HG02973 (cell line): ENCODE measurements around the gene MSI2.
A peak's percentile ranks its signal among the peaks of the same experiment; 100 is the strongest.

Experiments used
- ATAC-seq: cut with Tn5 transposase; IDR thresholded peaks from one replicate; pipeline ENCODE4 v1.9.1; 2021; ENCODE audit warnings: moderate library complexity; ENCODE audit not compliant: unreplicated experiment

MSI2 gene

DNA sequence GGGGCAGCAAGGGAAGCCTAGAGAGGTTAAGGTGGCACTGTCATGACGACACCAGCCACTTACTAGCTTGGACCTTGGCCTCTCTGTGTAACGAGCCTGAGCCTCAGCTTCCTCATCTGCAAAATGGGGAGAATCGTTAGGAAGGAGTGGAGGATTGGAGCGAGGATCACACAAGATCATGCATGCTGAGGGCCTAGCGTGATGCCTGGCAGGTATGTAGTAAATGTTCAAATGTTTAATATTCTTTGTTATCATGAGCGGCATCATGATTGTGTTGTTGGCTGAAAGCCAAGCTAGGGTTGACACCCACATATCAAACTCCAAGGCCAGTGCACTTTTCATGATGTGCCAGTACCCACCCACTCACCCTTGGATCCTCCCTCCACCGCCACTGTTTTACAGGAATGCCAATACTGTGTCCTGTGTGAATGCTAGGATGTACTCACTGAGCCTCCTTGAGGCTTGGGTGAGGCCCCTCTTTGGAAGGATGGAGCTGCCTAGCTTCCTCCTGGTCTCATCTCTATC is 192.5 kb downstream of the MSI2 start:
- no peak for ATAC-seq

DNA sequence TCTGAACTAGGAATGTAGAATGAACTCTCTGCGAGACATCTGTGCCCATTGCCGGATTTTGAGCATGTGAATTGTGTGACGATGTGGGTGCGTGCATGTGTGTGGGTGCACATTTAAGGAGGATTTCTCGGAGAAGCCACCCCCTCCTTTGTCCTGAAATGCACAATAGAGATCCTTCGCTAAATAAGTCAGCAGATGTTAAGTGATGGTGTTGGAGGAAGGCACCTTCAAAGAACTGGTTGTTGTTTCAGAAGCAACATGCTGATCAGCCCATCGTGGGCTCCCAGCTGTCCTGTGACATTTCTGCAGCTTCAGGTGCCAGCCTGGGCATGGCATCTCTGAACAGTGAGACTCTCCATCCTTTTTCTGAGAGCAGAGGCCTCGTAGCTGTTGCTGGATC is 194.9 kb downstream of the MSI2 start:
- ATAC-seq = no peak

DNA sequence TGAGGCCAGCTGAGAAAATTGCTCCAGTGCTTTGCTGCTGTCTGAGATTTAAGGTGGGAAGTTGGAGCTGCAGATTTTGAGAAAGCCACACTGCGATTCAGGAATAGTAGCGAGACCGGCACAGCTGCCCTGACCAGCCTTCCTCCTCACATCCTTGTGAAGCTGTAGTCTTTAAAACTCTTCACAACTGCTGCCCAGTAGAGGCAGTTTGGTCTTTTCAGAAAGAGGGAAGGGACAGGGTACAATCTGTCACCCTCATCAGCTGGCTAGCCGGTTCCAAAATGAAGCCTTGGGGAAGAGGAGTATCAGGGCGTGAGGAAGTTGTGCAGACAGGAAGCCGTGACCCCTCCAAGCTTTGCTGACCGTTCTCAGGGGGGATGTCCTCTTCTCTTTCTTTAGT is 195.3 kb downstream of the MSI2 start:
- ATAC-seq = no peak

DNA sequence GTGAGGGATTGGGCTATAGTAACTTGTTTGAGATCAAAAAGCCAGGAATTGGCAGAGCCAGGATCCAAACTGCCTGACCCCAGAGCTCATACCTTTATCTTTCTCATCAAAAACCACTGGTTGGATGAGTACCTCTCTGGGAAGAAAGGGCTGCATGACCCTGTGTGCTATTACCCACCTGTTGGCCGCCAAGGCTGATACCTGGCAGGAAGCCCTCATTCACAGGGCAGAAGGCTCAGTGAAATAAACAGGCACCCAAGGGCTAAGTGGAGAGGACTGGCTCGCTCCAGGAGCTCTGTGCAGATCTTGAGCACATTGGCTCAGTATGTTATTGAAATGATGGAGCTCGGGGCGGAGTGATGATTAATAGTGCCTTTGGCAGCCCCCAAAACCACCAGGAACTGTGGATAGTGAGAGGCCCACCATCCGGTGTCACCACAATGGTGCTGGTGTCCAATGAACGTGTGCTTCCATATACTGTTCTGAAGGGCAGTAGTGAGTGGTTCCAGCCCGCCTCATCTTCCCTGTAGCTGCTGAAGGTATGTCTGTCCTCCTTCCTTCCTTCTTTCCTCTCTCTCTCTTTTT is 197.6 kb downstream of the MSI2 start:
- no peak for ATAC-seq

DNA sequence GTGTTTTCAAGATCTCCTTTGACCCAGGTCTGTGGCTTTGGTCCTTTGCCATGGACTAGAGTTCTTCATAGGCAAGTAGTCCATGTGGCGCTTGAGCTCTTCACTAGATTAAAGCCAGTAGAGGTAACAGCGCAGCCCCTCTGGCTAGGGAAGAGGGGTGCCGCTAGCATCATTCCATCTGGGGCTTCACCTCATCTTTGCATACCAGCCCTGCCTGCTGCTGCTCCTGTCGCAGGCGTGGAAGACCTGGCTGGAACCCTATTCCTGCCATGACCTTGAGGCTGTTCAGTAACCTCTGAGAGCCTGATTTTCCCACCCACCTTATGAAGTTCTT is 198.4 kb downstream of the MSI2 start:
- ATAC-seq = no peak

DNA sequence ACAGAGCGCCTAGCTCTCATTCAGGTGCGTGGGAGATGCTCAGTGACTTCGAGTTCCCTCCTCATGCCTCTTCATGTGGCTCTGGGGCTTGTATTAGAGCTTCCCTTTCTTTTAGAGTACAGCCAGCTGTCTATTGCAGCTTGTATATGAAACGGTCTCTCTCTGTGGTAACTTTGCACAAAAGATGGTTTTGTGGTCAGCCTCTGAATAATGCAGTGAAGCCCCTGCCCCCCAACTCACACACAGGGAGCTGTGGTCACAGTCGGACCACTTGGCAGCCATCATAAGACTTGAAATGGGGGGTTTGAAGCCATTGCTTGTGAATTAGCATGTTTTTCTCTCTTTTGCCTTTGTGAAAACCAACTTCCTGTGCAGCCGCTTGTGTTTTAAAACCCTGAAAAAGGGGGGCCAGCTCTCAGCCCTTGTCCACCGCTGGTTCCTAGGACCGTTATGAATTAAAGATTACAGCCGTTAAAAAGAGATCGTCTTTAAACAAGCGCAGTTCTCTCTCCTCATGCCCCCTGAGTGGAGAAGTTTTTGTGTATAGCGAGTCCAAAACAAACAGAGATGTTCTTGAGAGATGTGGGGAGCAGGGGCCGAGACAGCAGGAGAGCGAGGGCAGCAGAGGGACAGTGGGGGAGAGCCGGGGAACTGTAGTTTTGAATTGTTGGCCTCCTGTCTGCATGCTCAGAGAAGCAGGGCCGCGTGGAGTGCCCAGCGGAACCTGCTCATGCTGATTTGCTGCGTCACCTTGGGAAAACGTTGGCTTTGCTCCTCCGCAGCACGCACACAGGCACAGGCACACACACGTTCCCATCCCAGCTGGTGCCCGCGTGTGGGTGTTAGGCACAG is 199.0 kb downstream of the MSI2 start:
- ATAC-seq = peak; percentile 76

DNA sequence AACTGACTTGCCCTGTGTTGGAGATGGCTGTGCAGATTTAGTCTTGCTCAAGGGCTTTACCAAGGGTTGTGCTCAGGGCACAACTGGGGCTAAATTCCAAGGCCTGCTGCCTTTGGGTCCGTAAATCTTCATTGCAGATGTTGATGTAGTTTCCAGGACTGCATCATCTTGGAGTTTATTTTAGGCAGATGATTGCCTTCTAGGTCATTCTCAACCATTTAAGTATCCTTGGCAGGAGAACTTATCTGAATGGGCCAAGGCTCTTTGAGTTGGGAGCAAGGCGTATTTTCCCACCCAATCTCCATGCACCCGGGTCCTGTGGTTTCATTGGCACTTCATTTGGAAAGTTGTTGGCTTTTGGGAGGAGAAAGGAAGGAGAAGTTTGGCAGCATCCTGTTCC is 200.3 kb downstream of the MSI2 start:
- ATAC-seq = no peak

DNA sequence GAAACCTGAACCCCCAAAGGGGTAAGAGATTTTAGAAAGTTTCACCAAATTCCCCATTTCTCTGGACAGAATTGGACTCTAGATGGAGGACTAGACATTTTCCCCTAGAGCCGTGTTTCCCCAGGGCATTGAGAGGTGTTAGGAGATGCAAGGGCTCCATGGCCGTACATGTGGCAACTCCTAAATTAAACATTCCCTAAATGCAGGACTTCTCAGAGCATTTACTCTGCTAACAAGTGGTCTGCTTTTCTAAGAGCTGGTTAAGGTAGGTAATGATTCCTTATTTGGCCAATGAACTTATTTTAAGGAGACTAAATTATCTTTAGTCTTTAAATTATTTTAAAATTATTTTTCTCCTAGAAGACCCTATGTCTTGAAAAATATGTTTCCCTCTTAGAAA is 200.9 kb downstream of the MSI2 start:
- no peak for ATAC-seq

DNA sequence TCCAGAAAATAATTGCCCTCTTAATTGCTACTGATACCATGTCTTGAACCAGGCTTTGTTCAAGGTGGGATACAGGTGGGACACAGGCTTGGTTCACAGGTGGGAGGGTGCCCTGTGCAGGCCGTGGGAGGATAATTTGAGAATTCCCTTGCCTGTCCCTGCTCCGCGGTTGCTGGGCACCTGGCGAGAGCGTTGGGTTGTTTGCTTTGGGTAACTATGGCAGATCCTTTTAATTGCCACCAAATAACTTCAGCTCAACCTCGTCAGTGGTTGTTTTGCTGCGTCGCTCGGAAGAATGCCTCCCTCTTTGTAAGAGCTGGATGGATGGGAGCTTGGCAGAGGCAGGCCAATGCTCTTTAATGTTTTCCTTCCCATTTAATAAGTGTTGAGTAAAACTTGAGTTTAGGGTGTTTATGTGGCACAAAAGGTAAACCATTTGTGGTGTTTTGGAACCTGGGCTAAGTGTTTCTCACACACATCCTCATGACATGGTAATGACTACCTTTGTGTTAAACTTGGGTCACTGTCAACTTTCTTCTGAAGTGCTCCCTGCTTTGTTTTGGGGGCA is 202.5 kb downstream of the MSI2 start:
- no peak for ATAC-seq

DNA sequence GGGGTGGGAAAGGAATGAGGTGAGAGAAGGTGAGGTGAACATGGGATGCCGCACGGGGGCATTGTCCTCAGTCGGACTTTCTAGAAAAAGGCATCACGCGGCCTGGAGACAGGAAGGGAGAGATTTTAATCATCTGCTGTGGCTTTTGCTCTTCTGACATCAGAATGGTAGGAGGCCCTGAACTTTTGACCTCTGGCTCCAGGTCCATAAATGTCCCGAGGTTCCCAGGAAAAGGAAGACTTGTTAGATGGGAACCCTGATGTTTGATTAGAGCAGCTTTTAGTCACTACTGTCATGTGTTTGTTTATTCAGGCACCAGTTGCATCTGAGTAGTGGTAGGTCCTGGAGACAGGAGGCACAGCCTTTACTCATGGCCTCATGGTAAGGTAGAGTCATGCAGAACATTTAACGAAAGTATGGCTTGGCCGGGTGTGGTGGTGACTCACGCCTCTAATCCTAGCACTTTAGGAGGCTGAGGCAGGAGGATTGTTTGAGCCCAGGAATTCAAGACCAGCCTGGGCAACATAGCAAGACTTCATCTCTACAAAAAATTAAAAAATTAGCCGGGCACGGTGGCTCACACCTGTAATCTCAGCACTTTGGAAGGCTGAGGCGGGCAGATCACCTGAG is 203.1 kb downstream of the MSI2 start:
- ATAC-seq = no peak

DNA sequence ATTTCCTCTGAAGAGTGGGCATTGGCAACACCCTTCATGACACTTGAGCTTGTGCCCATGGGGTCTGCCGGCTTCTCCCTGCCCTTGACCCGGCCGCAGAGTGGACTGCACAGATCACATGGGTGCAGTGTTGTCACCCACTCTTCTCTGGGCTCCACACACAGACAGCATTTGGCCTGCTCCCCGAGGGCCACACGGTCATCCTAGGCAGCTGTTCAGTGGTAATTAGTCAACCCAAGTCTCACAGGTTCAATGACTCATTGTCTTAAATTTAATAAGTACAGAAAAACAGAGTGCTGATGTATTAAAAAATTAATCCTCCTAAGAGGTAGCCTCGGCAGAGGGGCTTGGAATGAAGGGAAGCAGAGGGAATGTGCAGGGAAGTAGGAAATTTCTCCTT is 204.8 kb downstream of the MSI2 start:
- no peak for ATAC-seq

DNA sequence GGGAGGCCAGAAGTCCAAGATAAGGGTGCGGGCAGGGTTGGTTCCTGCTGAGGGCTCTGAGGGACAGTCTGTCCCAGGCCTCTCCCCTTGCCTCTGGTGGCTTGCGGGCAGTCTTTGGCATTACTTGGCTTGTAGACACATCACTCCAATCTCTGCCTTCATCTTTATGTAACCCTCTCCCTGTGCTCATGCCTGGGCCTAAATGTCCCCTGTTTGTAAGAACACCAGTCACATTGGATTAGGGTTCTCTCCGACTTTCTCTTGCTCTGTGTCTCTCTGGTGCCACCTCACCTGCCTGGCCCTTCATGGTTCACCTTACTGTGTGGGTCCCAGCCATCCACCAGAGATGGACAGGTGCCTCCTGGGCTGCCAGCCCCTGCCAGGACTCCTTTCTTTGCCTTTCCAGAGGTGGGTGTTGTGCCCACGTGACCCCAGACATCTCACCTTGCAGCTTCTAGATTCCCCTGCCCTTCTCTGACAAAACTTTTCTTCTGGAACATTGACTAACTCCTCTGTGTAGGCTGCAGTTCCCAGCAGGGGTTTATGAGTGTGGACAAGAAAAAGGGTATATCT is 205.8 kb downstream of the MSI2 start:
- no peak for ATAC-seq

DNA sequence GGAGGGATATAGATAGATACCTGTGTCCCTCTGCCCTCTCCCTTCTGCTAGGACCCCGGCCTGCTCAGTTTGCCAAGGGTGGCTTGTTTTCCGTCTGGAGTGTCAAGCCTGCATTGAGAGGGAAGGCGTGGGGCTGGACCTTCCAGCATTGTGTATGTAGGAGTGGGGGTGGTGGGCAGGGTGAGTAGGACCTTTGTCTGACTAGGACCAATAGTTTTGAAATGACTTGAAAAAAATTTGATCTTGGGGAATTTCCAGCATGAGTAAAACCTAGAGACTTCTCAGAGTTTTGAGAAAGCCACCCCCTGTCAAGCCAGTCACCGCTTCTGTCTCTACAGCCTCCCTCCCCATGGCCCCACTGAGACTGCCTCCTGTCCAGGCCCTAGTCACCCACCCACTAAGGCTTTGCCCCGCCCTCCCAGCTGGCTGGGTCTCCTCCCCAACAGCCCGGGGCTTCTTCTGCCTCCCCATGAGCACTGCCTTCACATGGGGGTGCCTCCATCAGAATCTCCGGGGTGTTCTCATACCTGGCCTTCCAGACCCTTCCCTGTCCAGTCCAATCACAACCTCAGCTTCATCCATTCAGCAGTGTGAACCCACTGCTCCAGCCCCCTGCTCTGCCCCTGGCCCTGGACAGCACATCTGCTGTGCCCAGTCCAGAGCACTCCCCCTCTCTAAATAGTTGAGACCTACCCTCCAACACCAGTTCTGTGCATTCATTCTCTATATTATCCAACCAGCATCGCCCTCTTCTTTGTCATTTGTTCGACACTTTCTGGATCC is 207.0 kb downstream of the MSI2 start:
- peak; percentile 89 for ATAC-seq

DNA sequence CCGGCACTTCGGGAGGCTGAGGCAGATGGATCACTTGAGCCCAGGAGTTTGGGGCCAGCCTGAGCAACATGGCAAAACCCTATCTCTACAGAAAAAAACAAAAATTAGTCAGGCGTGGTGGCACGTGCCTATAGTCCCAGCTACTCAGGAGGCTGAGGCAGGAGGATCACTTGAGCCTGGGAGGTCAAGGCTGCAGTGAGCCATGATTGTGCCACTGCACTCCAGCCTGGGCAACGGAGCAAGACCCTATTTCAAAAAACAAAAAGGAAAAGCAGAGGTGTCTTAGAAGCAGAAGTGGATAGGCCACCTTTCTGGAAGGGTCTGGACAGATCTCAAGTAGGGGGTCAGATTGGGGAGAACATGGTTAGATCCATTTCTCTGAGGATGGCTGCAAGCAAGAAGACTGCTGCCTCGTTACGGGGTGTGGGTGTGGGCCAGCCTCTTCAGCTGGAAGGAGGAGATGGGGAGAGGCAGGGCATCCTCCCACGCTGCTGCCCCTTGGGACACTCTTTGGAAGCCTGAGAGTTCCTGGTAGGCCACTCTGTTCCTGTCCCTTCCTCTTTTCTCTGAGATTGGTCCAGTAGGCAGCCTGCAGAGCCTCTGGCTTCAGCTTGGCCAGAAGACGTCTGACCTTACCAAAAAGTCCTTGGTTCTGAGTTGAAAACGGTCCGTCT is 208.0 kb downstream of the MSI2 start:
- no peak for ATAC-seq

DNA sequence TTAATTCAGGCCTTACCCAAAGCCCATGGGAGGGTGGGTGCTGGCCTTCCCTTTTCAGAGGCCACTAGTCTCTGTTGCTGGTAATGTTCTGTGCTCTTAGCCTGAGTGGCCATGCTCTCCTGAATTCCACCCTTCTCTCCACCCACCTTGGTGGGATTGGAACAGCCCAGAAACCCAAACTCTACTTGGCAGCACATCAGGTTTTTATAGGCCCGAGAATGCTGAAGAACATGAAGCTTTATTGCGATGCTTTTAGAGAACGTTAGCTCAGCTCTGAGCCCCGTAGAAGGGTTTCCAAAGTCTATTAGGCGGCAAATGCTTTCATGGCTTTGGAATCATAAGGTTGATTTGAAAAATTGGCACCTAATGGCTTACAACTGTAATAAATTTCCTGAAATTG is 209.3 kb downstream of the MSI2 start:
- ATAC-seq = no peak

DNA sequence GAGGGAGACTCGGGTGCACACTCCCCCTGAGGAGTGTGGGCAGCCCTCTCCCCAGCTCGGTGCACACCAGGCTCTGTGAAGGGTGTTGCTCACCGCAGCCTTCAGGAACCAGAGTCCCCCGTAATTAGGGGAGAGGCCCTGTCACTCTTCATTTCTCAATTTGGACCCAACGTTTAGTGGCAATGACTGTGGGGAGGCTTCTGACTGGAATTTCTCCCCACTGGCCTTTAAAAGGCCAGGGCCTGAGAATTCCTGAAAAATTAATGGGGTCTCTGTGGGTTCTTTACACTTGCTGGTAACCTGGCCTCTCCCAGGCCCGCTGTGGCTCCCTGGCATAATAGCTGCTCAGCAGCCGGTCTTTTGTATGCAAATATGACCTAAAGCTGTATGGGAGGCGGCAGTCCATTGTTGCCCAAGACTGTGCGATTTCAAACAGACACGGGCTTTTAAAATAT is 209.7 kb downstream of the MSI2 start:
- ATAC-seq = no peak

DNA sequence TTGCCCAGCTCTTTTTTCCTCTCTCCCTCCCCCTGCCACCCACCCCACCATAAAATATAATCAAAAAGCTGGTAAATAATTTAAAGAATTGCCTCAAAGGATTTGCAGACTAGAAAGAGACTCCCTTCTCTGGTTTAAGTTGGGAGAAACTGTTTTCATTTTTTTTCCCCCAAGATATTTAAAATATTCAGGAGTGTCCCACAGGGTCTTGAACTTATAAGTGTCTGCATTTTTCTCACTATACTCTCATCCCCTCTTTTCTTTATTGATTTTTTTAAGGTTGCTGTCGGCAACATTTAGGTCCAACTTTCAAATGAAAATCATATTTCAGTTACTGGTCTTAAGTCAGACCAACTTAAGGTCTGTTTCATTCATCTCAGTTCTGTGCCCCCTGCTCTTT is 210.2 kb downstream of the MSI2 start:
- no peak for ATAC-seq

DNA sequence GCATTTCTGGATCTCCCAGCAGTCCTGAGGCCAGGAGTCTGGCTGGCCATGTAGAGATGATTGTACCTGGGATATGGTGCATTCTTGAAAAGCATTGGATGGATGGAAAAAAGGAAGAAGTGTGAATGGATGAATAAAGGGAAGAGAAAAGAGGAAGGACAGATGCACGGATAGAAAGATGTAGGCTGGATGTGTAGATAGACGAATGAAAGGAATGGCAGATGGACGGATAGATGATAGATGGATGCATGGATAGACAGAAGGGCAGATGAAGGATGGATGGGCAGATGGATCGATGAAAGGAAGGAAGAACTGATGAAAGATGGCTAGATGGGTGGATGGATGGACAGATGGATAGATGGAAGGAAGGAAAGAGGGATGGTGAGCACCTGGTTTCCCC is 210.9 kb downstream of the MSI2 start:
- no peak for ATAC-seq

DNA sequence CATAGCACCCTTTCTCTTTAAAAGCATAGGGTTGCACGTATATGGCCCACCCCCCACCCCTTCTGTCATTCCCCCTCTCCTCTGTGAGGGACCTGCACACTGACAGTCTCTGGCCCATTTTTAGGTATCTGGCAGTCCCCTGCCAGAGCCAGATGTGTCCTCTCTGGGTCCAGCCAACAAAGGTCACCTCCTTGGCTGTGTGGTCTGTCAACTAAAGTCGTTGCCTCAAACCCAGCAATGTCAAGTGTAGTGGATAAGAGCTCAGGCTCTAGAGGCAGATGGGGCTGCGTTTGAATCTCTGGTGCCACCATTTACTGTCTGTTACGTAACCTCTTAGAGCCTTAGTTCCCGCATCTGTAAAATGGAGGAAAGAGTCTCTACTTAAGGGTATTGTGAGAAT is 211.5 kb downstream of the MSI2 start:
- ATAC-seq = no peak
